Activated CD4-positive, CD25-positive, alpha-beta regulatory T cell (primary cell): ENCODE results near the gene CCDC180.
"Not testable (repeated sequence)": the region's sequence is repeated elsewhere in the genome, so short reads cannot be mapped to it uniquely, and the experiment has no call there.

Source experiments
- DNase-seq, 4 experiments: peaks; one replicate each; lab custom pipeline; 2025; lab: John Stamatoyannopoulos, UW

The CCDC180 gene

GRCh38 chr9:97311798-97312500 lies 4.5 kb downstream of the CCDC180 start:
- no peak for DNase-seq

- DNase-seq: no peak
These were observed 5.1 kb downstream of the CCDC180 start for GRCh38 chr9:97312556-97312955.

GRCh38 chr9:97313243-97313642 lies 5.8 kb downstream of the CCDC180 start:
- no peak for DNase-seq

GRCh38 chr9:97313746-97314145 lies 6.3 kb downstream of the CCDC180 start:
- DNase-seq: no peak

- no peak for DNase-seq
These were observed 7.0 kb downstream of the CCDC180 start for GRCh38 chr9:97314503-97314902.

GRCh38 chr9:97315550-97315949 lies 8.1 kb downstream of the CCDC180 start:
- DNase-seq: no peak

GRCh38 chr9:97316904-97317303 lies 9.4 kb downstream of the CCDC180 start:
- DNase-seq: no peak

GRCh38 chr9:97318433-97318832 lies 11.0 kb downstream of the CCDC180 start:
- no peak for DNase-seq

- no peak for DNase-seq
These were observed 11.9 kb downstream of the CCDC180 start for GRCh38 chr9:97319395-97319794.

- no peak for DNase-seq
These were observed 12.7 kb downstream of the CCDC180 start for GRCh38 chr9:97320080-97320642.

GRCh38 chr9:97321251-97321650 lies 13.8 kb downstream of the CCDC180 start:
- DNase-seq: no peak

- DNase-seq: no peak
These were observed 14.2 kb downstream of the CCDC180 start for GRCh38 chr9:97321691-97322090.

GRCh38 chr9:97322105-97322504 lies 14.6 kb downstream of the CCDC180 start:
- DNase-seq: no peak

- no peak for DNase-seq
These were observed 17.5 kb downstream of the CCDC180 start for GRCh38 chr9:97324954-97325353.

- no peak for DNase-seq
These were observed 20.1 kb downstream of the CCDC180 start for GRCh38 chr9:97327562-97327961.

- DNase-seq: no peak
These were observed 25.5 kb downstream of the CCDC180 start for GRCh38 chr9:97332993-97333392.

GRCh38 chr9:97335622-97336021 lies 28.2 kb downstream of the CCDC180 start:
- DNase-seq: not testable (repeated sequence)

- DNase-seq: no peak
These were observed 41.4 kb downstream of the CCDC180 start for GRCh38 chr9:97348871-97349270.

GRCh38 chr9:97349400-97349799 lies 41.9 kb downstream of the CCDC180 start:
- DNase-seq: no peak

GRCh38 chr9:97354637-97355036 lies 47.2 kb downstream of the CCDC180 start:
- no peak for DNase-seq

GRCh38 chr9:97357056-97357455 lies 49.6 kb downstream of the CCDC180 start:
- DNase-seq: no peak
